GM19395 (cell line): ENCODE data around the gene DENND5B.
"Not testable (repeated sequence)": the region's sequence is repeated elsewhere in the genome, so short reads cannot be mapped to it uniquely, and the experiment has no call there.

Source experiments
- ATAC-seq: cut with Tn5 transposase; IDR thresholded peaks from one replicate; pipeline ENCODE4 v1.9.1; 2021; ENCODE audit warnings: mild to moderate bottlenecking, moderate library complexity; ENCODE audit not compliant: unreplicated experiment

The DENND5B gene

DNA sequence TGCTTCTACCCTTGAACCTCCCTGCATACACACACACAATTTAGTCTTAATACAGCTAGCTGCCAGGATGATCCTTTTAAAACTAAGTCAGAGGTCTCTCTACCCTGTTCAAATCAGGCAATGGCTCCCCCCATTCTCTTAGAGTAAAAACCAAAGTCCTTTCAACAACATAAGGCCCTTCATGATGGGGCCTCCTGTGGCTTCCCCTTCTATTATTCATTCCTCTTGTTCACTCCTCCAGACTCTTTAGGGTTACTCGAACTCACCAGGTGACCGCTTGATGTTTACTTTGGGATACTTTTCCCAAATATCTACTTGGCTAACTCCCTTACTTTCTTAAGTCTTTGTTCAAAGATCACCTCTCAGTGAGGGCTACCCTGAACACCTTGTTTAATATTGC is 30.4 kb downstream of the DENND5B start:
- ATAC-seq: no peak

DNA sequence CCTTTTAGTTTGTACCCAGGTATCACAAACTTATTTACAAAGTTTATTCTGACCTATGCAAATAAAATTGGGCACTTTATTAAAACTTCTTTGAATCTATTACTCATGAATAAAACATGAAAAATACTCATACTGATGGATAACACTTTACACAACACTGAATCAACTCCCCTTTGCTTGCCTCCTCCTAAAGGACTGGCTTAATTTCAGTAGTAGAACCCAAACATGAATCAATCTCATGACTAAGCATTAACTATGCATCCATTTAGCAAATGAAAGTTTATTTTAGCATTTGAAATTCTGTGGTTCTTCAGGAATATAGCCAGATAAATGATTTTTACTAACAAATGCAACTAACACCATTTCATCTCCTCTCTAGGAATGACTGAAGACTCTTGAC is 32.4 kb downstream of the DENND5B start:
- no peak for ATAC-seq

DNA sequence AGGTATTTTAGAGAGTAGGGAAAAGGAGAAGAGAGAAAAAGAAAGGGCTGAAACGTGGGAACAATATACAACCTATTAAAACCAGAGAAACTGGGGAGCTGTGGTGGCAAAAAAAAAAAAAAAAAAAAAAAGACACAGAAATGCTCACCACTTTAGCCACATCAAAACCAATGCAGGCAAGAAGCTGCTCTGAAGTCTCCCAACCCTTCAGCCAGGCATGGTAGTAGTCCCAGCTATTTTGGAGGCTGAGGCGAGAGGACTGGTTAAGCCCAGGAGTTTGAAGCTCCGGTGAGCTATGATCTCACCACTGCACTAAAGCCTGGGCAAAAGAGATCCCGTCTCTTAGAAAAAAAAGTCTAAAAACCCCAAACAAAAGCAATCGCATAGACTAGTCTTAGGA is 33.2 kb downstream of the DENND5B start:
- ATAC-seq: no peak

DNA sequence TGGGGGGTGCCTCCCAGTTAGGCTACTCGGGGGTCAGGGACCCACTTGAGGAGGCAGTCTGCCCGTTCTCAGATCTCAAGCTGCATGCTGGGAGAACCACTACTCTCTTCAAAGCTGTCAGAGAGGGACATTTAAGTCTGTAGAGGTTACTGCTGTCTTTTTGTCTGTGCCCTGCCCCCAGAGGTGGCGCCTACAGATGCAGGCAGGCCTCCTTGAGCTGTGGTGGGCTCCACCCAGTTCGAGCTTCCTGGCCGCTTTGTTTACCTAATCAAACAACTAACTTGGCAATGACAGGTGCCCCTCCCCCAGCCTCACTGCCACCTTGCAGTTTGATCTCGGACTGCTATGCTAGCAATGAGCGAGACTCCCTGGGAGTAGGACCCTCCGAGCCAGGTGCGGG is 35.5 kb downstream of the DENND5B start:
- not testable (repeated sequence) for ATAC-seq

DNA sequence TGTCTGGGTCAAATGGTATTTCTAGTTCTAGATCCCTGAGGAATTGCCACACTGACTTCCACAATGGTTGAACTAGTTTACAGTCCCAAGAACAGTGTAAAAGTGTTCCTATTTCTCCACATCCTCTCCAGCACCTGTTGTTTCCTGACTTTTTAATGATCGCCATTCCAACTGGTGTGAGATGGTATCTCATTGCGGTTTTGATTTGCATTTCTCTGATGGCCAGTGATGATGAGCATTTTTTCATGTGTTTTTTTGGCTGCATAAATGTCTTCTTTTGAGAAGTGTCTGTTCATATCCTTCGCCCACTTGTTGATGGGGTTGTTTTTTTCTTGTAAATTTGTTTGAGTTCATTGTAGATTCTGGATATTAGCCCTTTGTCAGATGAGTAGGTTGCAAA is 40.3 kb downstream of the DENND5B start:
- ATAC-seq: not testable (repeated sequence)

DNA sequence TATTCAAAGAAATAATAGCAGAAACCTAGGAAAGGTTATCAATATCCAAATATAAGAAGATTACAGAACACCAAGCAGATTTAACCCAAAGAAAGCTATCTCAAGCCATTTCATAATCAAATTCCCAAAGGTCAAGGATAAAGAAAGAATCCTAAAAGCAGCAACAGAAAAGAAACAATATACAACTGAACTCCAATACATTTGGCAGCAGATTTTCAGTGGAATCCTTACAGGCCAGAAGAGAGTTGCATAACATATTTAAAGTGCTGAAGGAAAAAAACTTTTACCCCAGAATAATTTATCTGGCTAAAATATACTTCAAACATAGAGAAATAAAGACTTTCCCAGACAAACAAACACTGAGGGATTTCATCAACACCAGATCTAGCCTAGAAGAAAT is 54.3 kb downstream of the DENND5B start:
- ATAC-seq: no peak

DNA sequence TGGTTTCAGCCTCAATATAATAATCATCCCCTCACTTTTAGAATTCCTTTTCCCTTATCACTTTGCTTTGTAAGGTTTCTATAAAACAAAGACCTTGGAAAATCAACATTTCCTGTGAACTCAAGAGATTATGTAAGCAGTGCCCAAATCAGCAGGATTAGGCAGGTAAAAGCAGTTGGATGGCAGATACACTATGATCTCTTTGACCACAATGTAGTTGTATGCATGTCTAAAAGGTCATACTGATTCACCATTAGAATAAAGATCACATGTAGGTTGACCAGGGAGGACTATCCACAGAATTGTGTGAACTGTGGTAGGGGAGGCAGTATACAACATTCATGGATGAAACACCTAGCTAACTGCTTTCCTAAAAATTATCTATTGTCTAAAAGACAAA is 57.5 kb downstream of the DENND5B start:
- ATAC-seq: no peak

DNA sequence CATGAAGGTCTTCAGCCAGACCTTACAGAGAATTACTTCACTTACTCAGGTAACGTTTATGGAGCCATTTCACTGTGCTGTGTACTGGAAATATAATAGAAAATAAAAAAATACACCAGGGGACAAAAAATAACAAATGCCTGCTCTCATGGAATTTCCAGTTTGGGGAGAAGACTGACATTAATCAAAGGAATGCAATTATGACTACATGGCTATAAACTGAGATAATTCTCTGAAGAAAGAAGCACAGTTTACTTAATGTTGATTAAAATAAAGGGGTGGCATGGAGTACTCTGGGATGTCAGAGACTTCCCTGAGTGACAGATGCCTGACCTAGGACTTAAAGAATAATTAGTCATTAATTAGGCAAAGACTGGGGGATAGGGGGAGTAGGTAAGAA is 59.0 kb downstream of the DENND5B start:
- ATAC-seq: no peak

DNA sequence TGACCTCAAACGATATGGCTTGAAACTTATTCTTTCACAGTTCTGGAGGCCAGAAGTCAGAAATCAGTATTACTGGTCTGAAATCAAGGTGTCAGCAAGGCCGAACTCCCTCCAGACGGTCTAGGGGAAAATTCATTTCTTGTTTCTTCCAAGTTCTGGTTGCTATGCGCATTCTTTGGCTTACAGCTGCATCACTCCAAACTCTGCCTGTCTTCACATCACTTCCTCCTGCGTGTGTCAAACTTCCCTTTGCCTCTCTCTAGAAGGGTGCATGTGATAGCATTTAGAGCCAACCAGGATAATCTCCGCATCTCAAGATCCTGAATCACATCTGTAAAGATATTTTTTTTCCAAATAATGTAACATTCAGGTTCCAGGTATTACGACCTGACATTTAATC is 62.8 kb downstream of the DENND5B start:
- ATAC-seq: no peak

DNA sequence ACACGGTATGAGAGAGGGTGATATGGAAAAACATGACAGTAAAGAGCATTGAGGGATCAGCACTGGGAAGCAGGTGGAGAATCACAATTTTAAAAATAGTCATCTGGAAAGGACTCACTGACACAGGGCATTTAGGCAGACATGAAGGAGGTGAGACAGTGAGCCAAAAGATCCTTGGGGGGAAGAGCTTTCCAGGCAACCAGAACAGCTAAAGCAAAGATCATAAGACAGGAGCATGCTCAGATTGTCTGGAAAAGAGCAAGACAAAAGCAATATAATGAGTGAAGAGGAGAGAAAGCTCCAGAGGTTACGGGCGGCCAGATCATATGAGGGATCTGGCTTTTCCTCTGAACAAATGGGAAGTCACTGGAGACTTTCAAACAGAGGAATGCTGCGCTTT is 63.9 kb downstream of the DENND5B start:
- ATAC-seq: no peak

DNA sequence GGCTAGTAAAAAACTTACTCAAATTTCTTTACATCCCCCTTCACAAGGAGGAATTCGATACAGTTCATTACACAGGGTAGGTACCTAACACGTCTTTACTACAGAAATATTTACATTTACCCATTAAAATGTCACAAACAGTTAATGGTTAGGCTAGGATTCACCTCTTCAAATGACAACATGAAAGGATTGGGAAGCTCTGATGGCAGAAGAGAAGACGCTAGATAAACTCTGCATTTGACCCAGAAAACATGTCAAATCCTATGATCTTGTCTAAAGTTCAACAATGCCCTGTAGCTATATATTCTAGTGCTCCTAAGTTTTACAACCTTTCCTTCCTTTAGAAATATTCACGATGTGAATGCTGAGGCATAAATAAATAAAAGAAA is 64.8 kb downstream of the DENND5B start:
- no peak for ATAC-seq

DNA sequence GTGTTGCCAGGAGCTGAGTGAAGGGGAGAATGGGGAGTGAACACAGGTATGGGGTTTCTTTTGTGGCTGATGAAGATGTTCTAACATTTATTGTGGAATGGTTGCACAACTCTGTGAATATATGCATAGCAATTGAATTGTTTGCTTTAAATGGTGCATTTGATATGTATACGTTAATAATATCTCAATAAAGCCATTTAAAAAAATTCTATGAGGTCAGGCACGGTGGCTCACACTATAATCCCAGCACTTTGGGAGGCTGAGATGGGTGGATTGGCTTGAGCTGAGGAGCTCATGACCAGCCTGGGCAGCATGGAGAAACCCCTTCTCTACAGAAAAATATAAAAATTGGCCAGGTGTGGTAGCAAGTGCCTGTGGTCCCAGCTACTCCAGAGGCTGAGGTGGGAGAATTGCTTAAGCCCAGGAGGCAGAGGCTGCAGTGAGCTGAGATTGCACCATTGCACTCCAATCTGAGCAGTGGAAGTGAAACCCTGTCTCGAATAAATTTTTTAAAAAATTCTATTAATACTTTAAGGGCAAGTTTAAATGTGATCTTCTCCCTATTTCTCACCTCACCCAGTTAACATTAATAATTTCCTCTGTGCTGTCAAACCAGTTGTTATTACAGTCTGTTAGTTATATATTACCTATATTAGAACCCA is 65.3 kb downstream of the DENND5B start:
- peak; percentile 8 for ATAC-seq

DNA sequence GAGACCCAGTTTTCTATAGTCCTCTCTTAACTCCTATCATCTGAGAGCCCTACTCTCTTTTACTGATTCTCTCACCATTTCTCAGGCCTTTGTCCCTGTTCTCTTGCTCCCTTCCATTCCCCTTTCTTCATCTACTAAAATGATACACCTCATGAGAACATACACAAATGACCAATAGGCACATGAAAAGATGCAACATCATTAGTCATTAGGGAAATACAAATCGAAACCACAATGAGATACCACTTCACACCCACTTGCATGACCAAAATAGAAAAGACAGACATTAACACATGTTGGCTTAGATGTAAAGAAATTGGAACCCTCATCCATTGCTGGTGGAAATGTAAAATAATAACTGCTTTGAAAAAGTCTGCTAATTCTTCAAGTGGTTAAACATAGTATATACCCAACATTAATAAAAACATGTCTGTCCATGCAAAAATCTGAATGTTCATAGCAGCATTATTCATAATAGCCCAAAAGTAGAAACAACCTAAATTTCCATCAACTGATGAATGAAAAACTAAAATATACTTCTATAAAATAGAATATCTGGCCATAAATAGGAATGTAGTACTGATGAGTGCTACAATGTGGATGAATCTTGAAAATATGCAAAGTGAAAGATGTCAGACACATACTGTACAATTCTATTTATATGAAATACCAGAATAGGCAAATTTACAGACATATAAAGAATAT is 66.0 kb downstream of the DENND5B start:
- ATAC-seq: peak; percentile 93

DNA sequence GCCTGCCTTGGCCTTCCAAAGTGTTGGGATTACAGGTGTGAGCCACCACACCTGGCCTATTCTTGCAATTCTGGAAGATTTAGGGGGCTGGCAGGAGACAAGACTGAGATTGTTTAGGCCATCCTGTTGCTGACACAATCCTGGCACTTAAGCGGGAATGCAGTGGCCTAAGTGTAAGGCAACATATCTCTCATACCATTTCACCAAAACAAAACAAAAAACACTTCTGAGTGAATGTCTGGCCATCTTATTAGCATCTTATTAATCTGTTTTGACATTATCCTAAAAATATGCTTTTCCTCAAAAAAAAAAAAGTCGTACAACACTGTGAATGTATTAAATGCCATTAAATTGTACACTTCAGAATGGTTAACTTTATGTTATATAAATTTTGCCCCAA is 67.6 kb downstream of the DENND5B start:
- no peak for ATAC-seq

DNA sequence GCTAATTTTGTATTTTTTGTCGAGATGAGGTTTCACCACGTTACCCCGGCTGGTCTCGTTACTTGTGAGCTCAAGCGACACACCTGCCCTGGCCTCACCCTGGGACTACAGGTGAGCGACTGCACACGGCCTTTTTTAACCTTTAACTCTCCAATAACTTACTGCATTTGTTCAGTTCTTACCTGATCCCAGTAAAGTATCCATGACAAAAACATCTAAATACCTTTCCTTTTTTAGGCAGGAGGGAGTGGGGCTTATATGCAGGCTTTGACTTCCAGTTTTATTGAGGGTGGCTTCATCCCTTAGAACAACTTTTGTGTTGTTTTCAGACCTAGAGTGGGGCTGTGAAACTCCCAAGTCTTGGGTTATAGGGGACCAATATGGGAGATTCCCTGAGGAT is 68.3 kb downstream of the DENND5B start:
- no peak for ATAC-seq

DNA sequence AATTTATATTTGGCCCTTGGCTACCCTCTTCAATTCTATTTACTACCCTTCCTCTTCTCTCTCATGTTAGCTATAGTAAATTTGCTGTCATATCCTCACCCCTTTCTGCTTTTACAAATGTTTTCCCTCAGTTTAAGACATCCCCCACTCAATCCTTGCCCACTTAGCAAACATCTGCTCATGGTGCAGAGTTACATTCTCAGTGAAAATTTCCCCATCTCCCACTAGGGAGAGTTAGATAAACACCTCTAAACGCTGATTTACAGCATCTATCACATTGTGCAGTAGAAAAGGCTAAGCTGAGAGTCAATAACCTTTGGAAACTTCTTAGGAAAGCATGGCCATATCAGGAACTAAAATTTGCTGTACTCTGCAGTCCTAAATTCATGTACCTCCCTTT is 69.0 kb downstream of the DENND5B start:
- no peak for ATAC-seq

DNA sequence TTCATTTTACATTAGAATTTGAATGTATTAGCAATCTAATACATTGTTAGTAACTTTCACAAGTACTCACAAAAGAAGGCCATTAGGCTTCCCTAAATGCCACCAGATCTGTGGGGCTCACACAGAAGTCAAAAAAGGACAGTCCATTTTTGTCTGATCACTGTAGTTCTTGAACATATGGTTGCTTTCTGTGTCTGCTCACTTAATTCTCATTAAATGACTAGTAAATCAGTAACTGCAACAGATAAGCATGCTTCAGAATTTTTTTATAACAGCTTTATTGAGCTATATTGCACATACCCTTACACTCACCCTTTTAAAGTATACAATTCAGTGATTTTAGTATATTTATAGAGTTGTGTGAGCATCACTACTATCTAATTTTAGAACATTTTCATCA is 71.4 kb downstream of the DENND5B start:
- ATAC-seq: no peak

DNA sequence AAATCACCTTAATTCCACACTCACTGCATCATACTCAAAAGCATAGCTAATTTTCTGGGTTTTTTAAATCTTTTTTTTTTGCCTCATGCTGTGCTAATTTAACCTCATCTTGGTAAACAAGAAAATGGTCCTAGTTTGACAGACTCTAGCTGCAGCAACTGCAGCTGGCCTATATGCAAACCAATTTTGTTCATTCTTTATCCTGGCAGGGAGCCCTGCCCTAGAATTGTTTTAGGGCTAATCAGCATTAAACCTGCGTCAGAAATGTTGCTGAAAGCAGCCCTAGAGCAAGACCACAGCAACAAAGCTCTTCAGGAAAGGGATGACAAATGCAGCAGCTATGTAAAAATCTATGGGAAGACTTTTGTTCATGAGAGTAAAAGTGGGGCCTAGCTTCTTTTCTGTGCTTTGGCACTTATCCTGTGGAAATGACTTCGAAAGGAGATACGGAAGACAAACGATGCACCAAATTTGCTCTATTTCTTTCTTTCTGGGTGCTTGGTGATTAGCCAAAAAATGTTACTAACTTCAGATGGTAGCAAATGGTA is 72.2 kb downstream of the DENND5B start:
- no peak for ATAC-seq

DNA sequence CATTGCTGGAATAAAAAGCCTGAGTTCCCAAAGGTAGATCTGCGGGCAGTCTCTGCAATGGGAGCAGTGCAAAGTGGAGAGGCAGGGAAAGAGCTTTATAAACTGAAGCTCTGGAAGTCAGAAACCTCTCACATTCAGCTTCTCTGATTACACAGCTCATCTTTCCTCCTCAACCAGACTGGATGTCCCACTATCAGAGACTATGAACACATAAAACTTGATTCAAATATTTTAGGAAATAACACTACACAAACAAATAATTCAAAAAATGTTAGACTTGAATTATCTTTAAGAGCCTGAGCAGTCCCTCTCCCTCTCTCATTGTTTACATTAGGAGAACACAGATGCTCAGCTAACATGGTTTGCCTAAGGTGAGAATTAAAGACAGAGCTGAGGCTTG is 72.9 kb downstream of the DENND5B start:
- no peak for ATAC-seq

DNA sequence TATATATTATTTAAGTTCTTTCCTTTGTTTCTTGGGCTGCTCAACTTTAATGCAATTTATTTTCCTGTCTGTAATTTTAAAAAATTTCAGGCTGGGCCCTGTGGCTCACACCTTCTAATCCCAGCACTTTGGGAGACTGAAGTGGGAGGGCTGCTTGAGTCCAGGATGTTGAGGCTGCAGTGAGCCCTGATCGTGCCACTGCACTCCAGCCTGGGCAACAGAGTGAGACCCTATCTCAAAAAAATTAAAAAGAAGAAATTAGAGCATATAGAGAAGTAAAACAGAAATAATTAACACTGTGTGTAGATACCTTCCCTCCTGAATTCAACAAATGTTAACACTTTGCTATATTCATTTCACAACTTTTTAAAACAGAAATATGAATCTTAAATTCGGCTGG is 74.2 kb downstream of the DENND5B start:
- no peak for ATAC-seq

DNA sequence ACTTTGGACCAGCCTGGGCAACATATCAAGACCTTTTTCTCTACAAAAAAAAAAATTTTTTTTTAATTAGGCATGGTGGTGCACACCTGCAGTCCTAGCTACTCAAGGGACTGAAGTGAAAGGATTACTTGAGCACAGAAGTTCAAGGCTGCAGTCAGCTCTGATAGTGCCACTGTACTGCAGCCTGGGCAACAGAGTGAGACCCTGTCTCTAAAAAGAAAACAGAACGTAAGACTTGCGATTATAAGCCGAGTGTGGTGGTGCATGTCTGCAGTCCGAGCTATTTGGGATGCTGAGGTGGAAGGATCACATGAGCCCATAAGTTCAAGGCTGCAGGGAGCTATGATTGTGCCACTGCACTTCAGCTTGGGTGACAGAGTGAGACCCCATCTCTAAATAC is 76.0 kb downstream of the DENND5B start:
- ATAC-seq: no peak

DNA sequence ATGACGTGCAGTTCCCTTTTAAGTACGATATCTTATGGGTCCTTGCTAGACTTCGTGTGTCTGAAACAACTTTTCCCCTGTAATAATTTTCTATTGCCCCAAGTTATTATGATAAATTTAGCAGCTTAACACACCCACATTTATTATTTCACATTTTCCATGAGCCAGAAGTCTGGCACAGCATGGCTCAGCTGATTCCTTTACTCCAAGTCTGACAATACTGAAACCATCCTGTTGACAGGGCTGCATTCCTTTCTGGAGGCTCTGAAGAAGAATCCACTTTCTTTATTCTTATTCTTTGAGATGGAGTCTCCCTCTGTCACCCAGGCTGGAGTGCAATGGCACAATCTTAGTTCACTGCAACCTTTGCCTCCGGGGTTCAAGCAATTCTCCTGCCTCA is 80.9 kb downstream of the DENND5B start:
- no peak for ATAC-seq
